Stimulated activated CD4-positive, alpha-beta T cell treated with anti-CD3 and anti-CD28 coated beads, Interleukin-1b, Interleukin-23, amount 100 ng/mL, for 48 hours (primary cell): Measurements from ENCODE around the gene RBM19.

Source experiments
- DNase-seq: peaks from one replicate; pipeline ENCODE4 v3.0.0-alpha.2; 2020

The RBM19 gene

DNA sequence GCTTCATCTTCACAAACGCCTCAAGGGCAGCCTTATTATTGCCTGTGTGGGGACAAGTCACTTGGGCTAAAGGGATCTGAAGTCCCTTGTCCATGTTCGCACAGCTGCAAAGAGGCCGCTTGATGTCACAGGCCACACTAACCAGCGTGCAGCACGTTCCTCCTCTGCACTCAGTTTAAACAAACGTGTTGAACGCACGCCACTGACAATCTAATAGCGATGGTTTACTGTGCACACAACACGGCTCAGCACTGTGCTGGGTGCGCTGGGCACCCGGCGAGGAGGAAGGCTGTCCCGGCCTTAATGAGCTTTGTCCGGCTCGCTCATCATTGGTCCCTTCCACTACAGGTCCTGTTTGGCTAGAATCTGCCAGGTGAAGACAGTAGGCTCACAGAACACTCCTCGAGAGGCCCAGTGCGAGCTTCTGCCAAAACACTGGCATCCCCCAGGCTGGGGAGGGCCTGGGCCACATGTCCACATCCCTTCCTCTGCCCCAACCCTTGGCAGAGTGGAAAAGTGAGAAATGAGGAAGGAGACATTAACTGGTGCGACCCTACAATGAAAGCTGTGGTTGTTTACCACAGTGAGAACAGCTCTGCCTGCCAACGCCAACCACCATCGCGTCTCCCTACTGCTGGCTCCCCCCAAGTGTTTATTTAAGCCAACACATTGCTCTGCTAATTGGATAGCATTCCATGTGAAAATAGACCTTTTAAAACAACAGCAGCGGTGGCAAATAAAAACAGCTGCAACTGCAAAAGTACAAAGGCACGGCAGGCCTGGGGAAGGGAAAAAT is 113.2 kb downstream of the RBM19 start:
- no peak for DNase-seq

- DNase-seq, result no peak
Measured at GRCh38 chr12:113852264-113852663, 113.9 kb downstream of the RBM19 start.

DNA sequence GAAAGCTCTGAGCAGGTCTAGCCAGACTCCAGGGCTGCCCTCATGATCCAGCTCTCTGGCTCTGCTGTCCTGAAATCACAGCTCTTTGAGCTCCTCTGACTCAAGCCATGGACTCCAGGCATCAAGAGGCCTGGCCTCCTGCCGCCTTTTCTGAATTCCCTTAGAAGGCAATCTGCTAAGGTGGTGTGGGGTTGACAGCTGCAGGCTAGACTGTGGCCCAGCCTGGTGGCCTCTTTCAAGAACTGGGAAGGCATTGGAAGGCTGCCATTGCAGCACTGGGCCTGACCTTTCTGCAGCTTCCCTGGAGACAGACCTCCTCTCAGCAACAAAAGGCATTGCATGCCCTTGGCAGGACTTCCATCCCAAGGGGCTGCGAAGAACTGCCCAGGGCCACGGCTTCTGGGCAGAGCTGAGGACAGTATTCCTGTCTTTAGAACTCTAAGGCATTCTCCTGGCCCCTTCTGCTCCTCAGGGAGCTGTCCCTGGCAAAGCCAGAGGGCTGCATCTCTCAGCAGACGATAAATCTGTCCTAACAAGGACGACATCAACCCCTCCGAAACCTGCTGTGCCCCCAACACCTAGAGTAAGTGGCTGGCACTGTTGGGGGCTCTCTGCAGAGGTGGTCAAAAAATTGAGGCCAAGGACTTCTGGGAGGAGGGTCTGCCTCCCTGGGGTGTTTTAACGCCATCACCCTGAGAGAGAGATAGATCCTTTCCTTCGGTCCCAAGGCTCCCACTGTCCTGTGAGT is 115.6 kb downstream of the RBM19 start:
- DNase-seq, result no peak

GRCh38 chr12:113847856-113848255 is 118.3 kb downstream of the RBM19 start:
- no peak for DNase-seq

- no peak for DNase-seq
Measured at GRCh38 chr12:113846883-113847755, 119.0 kb downstream of the RBM19 start.

DNA sequence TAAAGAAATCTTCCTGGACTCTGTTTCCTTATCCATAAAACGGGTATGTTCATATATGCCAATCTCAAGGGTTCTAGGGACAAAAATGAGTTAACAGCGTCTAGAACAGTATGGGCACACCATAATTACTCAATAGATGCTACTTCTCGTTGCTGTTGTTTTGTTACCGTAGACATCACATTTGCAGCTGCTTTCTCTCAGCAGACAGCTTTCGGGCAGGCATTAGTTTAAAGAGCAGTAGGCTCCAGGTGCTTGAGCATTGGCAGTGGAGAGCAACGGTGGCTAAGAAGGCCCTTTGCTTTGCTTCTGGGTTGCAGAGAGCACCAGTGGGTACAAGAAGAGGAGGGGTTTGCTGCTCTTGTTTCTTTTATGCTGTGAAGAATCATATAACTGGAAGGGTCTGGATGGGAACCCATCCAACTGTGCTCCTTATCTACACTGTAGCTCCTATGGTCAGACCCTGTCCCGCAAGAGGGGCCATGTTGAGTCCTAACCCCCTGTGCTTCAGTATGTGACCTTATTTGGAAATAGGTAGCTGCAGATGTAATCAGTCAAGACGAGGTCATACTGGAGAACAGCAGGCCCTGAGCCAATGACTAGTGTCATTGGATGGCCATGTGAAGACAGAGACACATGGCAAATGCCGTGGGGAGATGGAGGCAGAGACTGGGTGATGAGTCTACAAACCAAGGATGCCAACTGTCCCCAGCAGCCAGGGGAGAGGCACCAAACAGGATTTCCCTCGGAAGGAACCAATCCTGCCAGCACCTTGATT is 120.0 kb downstream of the RBM19 start:
- no peak for DNase-seq

DNA sequence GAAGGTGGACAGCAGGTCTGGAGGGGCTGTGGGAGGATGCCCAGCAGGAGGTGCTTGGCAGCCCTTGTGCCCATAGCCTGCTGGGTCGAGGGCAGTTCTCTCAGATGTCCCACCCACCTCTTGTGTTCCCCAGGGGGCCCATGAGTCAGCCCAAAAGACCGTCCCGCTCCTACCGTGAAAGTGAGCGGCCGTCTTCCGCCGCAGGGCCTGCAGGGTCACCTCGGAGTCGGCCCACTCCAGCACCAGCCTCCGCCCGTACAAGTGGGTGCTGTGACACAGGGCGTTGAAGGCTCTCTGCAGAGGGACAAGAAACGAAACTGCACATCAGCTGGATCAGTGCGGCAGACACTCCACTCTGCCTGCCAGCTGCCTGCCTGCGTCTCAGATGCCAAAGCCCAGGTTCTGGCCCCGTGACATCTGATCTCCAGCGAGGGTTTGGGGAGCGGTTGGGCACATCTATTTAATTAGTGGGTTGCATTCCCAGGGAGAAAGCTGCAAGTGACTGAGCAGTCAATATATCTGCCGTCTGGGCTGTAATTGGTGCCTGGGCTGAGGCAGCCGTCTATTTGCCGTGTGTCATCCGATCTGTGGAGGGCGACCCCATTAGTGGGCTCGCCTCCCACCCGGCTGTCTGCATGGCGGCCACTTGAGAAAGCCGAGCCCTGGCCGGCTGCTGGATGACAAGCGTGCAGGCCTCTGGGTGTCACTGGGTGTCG is 121.5 kb downstream of the RBM19 start:
- no peak for DNase-seq

DNA sequence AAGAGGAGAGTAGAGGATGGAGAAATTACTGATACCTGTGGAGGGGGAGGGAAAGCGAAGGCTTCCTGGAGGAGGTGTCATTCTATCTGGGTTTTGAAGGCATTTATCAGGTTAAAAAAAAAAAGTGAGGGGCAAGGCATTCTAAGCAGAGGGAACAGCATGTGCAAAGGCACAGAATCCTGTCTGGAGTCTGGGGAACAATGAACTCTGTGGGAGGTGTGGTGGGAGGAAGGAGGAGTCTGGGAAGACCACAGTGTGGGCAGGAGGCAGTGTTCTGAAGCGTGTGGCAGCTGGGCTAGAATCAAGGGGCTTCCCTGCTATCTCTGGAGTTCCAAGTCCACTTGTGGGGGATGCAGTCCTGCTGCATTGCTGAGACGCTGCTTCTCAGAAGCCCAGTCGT is 123.4 kb downstream of the RBM19 start:
- no peak for DNase-seq

DNA sequence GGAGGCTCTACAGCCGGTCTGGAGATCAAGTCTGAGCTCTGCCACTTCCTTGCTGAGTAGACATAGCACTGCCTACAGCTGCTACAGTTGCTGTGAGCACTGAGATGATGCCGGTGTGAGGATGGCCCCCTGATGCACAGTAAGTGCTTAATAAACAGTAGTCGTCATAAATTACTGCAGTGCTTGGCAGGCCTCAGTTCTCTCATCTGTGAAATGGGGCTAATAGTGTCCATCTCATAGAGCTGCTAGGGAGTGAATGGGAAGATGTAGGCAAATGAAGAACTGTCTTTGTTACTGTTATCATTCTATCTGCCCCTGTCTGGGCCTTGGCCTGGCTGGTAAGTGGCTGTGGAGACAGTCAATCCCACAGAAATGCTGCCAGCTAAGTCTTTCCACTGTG is 124.3 kb downstream of the RBM19 start:
- DNase-seq, result no peak

GRCh38 chr12:113840401-113841042 is 125.6 kb downstream of the RBM19 start:
- DNase-seq, result no peak

DNA sequence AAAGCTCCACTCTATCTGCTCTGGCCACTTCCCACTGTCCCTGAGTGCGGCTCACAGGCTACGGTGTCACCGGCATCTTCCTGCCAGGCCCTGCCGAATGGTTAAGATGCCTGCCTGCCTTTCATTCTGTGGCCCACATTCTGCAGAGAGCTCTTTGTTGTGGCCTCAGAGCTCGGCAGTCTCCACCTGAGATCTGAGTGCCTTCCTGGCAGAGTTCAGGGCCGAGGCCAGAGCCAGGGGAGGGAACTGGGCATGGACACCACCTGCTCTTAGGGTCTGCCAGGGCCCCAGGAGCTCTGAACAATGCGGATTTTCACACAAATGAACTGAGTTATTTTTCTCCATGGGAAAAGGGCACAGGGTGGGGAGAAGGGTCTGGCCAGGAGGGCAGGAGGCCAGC is 127.2 kb downstream of the RBM19 start:
- DNase-seq, result no peak

GRCh38 chr12:113837528-113838296 is 128.4 kb downstream of the RBM19 start:
- DNase-seq, result no peak

DNA sequence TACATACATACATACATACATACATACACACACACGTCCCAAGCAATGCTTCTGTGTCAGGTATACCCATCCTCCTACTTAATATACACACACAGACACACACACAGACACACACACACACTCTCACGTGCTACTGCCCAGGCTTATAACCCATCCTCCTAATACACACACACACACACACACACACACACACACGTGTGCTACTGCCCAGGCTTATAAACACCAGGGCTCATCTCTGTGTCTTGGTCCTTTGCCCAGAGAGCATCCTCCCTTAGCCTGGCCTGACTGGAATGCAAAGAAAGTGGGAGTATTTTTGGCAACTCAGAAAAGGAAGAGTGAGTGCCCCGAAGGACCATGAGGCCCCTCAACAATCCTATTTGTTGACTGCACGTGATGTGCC is 129.0 kb downstream of the RBM19 start:
- DNase-seq, result no peak

GRCh38 chr12:113835896-113836295 is 130.2 kb downstream of the RBM19 start:
- DNase-seq, result no peak

DNA sequence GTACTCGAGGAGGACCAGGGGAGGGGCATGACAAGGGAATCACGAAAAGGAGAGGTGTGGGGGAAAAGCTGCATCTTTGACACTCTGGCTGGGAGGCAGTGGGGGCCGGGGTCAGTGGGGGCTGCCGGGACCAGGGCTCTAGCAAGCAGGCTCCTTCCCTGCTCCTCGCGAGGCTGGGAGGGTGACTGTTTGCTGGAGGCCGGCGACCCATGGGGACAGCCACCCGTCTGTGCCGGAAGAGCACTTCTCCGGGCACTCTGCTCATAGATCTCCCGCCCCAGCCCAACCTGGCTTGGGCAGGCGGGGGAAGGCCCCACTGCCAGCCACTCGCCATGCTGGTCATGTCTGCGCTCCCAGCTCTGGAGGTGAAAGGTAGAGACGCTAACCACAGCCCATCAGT is 130.7 kb downstream of the RBM19 start:
- DNase-seq, result no peak

- DNase-seq, result no peak
Measured at GRCh38 chr12:113833422-113833821, 132.7 kb downstream of the RBM19 start.

GRCh38 chr12:113831476-113831875 is 134.6 kb downstream of the RBM19 start:
- no peak for DNase-seq

- DNase-seq, result no peak
Measured at GRCh38 chr12:113831016-113831415, 135.1 kb downstream of the RBM19 start.

DNA sequence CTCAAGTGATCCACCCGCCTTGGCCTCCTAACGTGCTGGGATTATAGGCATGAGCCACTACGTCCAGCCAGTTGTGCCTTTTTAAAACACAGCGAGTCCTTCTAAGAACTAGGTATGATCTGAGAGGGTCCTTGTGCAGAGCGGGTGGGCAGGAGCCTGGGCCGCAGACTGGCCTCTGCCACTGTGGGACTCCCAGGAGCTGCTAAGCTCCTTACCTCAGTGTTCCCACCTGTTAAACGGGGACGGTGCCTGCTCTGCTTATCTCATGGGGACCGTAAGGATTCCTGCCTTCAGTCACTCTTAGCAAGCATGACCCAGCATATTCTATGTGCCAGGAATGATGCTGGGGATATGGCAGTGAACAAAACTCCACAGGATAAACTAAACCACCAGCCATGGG is 136.9 kb downstream of the RBM19 start:
- no peak for DNase-seq

GRCh38 chr12:113827539-113828114 is 138.5 kb downstream of the RBM19 start:
- no peak for DNase-seq
